ENCODE data around the gene MCFD2.

- no peak for TF ChIP-seq GABPA (IDR thresholded peaks at IDR 0.05; ENCODE audit: low read depth)
- TF ChIP-seq CTCF (IDR thresholded peaks at IDR 0.05; ENCODE audit: insufficient read depth, low read length) = no peak
- TF ChIP-seq POLR2AphosphoS5 (IDR thresholded peaks at IDR 0.05; ENCODE audit: low read depth) = no peak
- TF ChIP-seq REST (IDR thresholded peaks at IDR 0.05; ENCODE audit: insufficient replicate concordance, low read depth) = no peak
Measured at GRCh38 chr2:46901611-46902010, 14.0 kb downstream of the MCFD2 start.

Data from HL-60 (cell line).